ENCODE data around the gene SYCE3. TPM values are rescaled to one million over a fixed set of nuclear protein-coding genes. Genes with fewer than 3 reads are reported as not detected.
A peak's percentile ranks its signal among the peaks of the same experiment; 100 is the strongest.

SYCE3 gene
- polyA plus RNA-seq, 1 of the 3 experiments (the other 2 are of a cell fraction): 3.6 TPM

DNA sequence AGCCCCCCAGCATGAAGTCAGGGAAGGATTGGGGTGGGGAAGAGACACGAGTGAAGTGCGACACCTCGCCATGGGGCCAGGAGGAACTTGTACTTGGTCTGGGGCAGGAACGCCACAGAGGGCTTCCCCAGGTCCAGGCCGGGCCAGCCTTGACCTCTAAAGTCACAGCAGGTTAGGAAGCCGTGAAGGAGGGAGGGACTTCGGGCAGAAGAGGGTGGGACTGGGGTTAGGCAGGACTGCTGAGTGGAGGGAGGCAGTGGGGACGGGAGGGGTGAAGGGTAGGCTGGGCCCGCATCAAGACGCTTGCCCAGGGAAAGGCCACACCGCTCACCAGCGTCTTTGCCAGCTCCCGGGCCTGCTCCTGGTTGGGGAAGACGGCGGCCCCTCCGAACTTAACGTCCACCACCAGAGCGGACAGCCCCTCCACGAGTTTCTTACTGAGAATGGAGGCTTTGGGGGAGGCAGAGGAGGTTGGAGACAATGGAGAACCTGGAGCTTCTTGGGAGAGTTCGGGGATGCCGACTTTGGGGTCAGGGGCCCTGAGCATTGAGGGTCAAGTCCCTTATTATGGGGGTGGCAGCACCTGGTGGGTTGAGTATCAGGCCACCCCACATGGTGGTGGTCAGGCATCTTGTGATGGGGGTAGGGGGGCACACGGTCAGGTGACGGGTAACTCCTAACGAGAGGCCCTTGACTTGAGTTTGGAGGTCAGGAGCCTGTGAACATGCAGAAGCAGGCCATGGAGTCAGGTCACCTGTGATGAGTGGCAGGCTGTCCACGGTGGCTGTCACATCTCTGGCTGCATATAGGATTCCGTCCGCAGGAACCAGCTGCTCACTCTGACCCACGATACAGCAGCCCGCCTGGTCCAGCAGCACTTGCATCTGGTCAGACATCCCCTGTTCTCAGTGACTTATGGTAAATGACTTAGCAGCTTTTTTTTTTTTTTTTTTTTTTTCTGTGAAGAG is 35.6 kb downstream of the SYCE3 start:
- no peaks in the 10 kb centered on the region for H3K9me2 ChIP-seq
- peaks cover 18% of the 10 kb centered on the region for H3K79me2 ChIP-seq (ENCODE audit: insufficient read depth)
- H3K27me3 ChIP-seq (ENCODE audit: insufficient read depth): no peaks in the 10 kb centered on the region
- ChIA-PET POLR2A (no interaction called here), CTCF (interaction anchor here (0.6 to 3.0 kb wide), 8 partner anchors 9 to 93 kb away, joined by 3 to 18 read pairs (median 4); partner anchors contain the start of genes CPT1B and LMF2)
- peak overlapping the region; percentile 80 to 81 for H3K4me3 ChIP-seq (ENCODE audit: low read depth in 2 of 2, low read length in 1 of 2)
- DNase-seq: peak; percentile 77
- H3K9me3 ChIP-seq: no peaks in the 10 kb centered on the region
- peak overlapping the region; percentile 93 for H3K4me2 ChIP-seq
- H3K27ac ChIP-seq (ENCODE audit: low read depth in 2 of 2, low read length in 1 of 2): peak overlapping the region; percentile 68 to 93
- H3F3A ChIP-seq (replicated peaks; ENCODE audit: insufficient read depth): peaks cover 19% of the 10 kb centered on the region
- H3K4me1 ChIP-seq (ENCODE audit: control insufficient read depth in 1 of 2, insufficient read depth in 2 of 2, low read depth in 1 of 2, low read length in 1 of 2): peaks cover 7 to 30% of the 10 kb centered on the region in 2 experiments; a peak in 2 of 4 replicates
- TF ChIP-seq RAD21 (IDR thresholded peaks at IDR 0.05; ENCODE audit: low read length) (no peak), FOXJ3 (CRISPR knock-in tag; IDR thresholded peaks at IDR 0.05) (no peak), GATA2 (CRISPR knock-in tag; IDR thresholded peaks at IDR 0.05) (no peak), FOSL2 (IDR thresholded peaks at IDR 0.05; ENCODE audit: borderline replicate concordance, low read depth) (no peak), MEF2A (IDR thresholded peaks at IDR 0.05; ENCODE audit: borderline replicate concordance, low read depth) (no peak), SIN3A (IDR thresholded peaks at IDR 0.05; ENCODE audit: borderline replicate concordance, low read depth, low read length) (no peak), ELF1 (IDR thresholded peaks at IDR 0.05) (no peak), GABPA (IDR thresholded peaks at IDR 0.05; ENCODE audit: low read depth) (no peak)
- TF ChIP-seq, protein P1, sequence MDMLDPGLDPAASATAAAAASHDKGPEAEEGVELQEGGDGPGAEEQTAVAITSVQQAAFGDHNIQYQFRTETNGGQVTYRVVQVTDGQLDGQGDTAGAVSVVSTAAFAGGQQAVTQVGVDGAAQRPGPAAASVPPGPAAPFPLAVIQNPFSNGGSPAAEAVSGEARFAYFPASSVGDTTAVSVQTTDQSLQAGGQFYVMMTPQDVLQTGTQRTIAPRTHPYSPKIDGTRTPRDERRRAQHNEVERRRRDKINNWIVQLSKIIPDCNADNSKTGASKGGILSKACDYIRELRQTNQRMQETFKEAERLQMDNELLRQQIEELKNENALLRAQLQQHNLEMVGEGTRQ (IDR thresholded peaks at IDR 0.05; ENCODE audit: borderline replicate concordance, low read depth, low read length): no peak
- TF ChIP-seq, protein P2, sequence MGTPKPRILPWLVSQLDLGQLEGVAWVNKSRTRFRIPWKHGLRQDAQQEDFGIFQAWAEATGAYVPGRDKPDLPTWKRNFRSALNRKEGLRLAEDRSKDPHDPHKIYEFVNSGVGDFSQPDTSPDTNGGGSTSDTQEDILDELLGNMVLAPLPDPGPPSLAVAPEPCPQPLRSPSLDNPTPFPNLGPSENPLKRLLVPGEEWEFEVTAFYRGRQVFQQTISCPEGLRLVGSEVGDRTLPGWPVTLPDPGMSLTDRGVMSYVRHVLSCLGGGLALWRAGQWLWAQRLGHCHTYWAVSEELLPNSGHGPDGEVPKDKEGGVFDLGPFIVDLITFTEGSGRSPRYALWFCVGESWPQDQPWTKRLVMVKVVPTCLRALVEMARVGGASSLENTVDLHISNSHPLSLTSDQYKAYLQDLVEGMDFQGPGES (IDR thresholded peaks at IDR 0.05; ENCODE audit: low read depth, low read length): no peak
- TF ChIP-seq, protein P3, sequence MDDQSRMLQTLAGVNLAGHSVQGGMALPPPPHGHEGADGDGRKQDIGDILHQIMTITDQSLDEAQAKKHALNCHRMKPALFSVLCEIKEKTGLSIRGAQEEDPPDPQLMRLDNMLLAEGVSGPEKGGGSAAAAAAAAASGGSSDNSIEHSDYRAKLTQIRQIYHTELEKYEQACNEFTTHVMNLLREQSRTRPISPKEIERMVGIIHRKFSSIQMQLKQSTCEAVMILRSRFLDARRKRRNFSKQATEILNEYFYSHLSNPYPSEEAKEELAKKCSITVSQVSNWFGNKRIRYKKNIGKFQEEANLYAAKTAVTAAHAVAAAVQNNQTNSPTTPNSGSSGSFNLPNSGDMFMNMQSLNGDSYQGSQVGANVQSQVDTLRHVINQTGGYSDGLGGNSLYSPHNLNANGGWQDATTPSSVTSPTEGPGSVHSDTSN (IDR thresholded peaks at IDR 0.05): no peak
- TF ChIP-seq, protein P4, sequence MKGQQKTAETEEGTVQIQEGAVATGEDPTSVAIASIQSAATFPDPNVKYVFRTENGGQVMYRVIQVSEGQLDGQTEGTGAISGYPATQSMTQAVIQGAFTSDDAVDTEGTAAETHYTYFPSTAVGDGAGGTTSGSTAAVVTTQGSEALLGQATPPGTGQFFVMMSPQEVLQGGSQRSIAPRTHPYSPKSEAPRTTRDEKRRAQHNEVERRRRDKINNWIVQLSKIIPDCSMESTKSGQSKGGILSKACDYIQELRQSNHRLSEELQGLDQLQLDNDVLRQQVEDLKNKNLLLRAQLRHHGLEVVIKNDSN (IDR thresholded peaks at IDR 0.05; ENCODE audit: borderline replicate concordance, low read depth): no peak
- WGBS (ENCODE audit: low lambda C conversion rate): 41% methylated on average over 17 of the region's 29 CpGs
- H3K9ac ChIP-seq: peak overlapping the region; percentile 80
- H4K20me1 ChIP-seq (ENCODE audit: insufficient read depth): peaks cover 8% of the 10 kb centered on the region; the same call in 1 of the 2 replicates
- H2AFZ ChIP-seq (ENCODE audit: low read depth): peak overlapping the region; percentile 76; the same call in 1 of the 2 replicates
- peaks cover 0 to 19% of the 10 kb centered on the region in 2 experiments for H3K36me3 ChIP-seq (replicated peaks in 1 of 2; ENCODE audit: control insufficient read depth in 1 of 2, insufficient read depth in 2 of 2, low read length in 1 of 2)
